GM21737 (cell line): ENCODE data around the gene MAP2K4.
"Not testable (repeated sequence)": the region's sequence is repeated elsewhere in the genome, so short reads cannot be mapped to it uniquely, and the experiment has no call there.

Experiments used
- ATAC-seq: cut with Tn5 transposase; IDR thresholded peaks from one replicate; pipeline ENCODE4 v1.9.1; 2021; ENCODE audit warnings: mild to moderate bottlenecking, moderate library complexity; ENCODE audit not compliant: unreplicated experiment

Gene MAP2K4

GRCh38 chr17:12136243-12136642, 115.6 kb downstream of the MAP2K4 start:
- ATAC-seq = no peak

GRCh38 chr17:12136646-12137045, 116.0 kb downstream of the MAP2K4 start:
- no peak for ATAC-seq

DNA sequence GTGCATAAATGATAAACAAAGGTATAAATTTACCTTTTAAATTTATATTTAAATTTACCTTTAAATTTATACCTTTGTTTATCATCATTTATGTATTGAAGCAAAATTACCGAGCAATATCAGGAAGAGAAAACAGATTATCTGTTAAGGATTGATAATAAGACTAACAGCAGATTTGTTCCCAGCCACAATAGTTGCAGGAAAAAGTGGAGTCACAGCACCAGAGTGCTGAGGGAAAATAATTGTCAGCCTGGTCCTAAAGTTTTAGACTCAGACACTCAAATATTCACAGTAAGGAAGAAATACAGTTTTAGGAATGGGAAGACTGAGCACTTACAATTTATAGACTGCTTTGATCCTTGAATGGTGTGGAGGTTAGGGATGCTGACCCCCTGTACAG, 117.2 kb downstream of the MAP2K4 start:
- no peak for ATAC-seq

GRCh38 chr17:12140685-12141084, 120.0 kb downstream of the MAP2K4 start:
- ATAC-seq = no peak

DNA sequence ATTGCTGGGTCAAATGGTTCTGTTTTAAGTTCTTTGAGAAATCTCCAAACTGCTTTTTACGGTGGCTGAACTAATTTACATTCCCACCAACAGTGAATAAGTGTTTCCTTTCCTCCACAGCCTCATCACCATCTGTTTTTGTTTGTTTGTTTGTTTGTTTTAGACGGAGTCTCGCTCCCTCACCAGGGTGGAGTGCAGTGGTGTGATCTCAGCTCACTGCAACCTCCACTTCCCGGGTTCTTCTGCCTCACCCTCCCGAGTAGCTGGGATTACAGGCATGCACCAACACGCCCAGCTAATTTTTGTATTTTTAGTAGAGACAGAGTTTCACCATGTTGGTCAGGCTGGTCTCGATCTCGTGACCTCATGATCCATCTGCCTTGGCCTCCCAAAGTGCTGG, 141.5 kb downstream of the MAP2K4 start:
- ATAC-seq = not testable (repeated sequence)

DNA sequence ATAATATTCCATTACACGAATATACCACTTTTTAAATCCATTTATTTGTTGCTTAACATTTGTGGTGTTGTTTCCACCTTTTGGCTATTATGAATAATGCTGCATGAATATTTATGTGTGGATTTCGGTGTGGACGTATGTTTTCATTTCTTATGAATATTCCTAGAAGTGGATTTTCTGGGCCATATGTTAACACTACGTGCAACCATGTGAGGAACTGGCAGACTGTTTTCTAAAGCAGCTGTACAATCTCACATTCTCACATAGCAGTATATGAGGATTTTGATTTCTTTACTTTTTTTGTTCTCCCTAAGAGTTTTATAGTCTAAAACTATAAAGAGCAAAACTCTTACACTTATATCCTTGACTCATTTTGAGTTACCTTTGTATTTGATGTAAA, 143.4 kb downstream of the MAP2K4 start:
- ATAC-seq = no peak

- ATAC-seq = no peak
Measured at GRCh38 chr17:12178644-12179330, 158.1 kb downstream of the MAP2K4 start.

- no peak for ATAC-seq
Measured at GRCh38 chr17:12180644-12181261, 160.1 kb downstream of the MAP2K4 start.

- ATAC-seq = no peak
Measured at GRCh38 chr17:12187658-12188057, 167.0 kb downstream of the MAP2K4 start.

DNA sequence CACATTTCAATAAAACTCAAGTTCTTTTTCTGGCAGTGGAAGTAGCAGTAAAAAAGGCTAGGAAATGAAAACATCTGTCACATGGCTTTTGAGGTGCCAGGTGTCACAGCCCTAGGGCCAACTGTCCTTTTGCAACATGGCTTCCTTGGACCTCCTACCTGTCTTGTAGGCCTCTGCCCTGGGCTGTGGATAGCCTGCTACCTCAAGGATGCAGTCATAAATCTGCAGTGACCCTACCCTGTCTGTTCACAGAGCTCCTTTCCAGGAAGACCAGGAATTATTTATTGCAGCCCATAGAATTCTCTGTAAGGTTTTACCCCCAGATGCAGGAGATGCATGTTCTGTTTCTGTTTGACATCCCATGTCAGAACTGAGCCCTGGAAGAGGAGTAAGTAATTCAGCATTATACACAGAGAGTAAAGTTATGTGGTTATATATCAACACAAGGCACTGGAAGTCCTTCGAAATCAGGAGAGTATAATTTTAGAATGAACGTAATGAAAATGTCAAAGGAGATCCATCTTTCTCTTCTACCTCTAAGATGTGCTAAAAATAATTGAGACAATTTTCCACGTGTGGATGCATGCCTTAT, 172.6 kb downstream of the MAP2K4 start:
- no peak for ATAC-seq
